Measurements from ENCODE around the gene AKT1S1.
A peak's percentile ranks its signal among the peaks of the same experiment; 100 is the strongest.

AKT1S1 gene

GRCh38 chr19:49866933-49867782, 10.0 kb downstream of the AKT1S1 start, which contains the start of gene PNKP:
TSS of gene PNKP (minus strand) at chr19:49867576. CDS start at chr19:49867204, 372 bp downstream.
- DNase-seq (ENCODE audit: low read depth): peak; percentile 88

GRCh38 chr19:49864890-49865289, 12.3 kb downstream of the AKT1S1 start:
- DNase-seq (ENCODE audit: low read depth): no peak

DNA sequence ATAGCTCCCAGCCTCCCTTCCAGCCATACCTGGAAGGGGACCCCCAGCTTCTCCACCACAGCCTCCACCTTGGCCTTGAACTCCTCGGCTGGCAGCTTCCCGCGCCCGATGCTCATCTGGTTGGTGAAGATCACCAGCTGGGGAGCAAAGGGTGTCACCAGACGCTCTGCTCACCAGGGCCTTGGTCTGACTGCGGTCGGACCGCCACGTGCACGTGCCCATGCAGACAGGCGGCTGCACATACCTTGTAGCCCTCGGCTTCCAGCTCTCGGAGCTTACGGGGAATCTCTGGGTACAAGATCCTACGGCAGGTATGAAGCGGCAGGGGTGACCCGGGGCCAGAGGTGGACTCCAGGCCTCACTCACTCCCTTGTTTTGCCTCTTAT, 13.2 kb downstream of the AKT1S1 start:
- DNase-seq (ENCODE audit: low read depth): no peak

DNA sequence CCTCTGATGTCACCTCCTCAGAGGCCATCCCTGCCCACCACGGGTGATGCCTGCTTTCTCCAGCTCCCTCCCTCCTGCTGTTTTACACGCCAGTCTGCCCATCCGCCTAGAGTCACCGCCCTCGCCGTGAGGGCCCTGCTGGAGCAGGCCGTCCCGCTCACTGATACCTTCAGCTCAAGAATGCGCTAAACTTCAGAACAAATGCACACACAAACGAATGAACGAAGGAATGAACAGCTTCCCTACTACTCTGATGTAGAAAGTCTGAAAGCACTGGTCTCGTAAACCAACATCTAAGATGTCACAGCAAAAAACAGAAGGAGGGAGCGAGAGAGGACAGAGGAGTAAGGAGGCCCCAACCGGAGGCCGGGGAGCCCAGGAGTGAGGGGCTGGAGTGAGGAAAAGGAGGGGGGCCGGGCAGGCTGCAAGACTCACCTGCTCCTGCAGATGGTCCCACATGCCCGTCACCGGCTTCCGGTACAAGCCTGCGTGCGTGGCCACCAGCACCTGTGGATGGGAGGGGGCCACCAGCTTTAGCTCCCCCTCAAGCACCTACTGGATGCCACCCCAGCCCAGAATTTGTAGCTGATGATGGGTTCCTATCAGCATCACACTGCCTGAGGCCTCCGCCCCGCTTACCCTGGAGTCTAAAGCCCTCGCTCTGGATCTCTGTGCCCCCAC, 13.8 kb downstream of the AKT1S1 start:
- DNase-seq (ENCODE audit: low read depth): no peak

- no peak for DNase-seq (ENCODE audit: low read depth)
Measured at GRCh38 chr19:49862391-49863253, 14.5 kb downstream of the AKT1S1 start.

DNA sequence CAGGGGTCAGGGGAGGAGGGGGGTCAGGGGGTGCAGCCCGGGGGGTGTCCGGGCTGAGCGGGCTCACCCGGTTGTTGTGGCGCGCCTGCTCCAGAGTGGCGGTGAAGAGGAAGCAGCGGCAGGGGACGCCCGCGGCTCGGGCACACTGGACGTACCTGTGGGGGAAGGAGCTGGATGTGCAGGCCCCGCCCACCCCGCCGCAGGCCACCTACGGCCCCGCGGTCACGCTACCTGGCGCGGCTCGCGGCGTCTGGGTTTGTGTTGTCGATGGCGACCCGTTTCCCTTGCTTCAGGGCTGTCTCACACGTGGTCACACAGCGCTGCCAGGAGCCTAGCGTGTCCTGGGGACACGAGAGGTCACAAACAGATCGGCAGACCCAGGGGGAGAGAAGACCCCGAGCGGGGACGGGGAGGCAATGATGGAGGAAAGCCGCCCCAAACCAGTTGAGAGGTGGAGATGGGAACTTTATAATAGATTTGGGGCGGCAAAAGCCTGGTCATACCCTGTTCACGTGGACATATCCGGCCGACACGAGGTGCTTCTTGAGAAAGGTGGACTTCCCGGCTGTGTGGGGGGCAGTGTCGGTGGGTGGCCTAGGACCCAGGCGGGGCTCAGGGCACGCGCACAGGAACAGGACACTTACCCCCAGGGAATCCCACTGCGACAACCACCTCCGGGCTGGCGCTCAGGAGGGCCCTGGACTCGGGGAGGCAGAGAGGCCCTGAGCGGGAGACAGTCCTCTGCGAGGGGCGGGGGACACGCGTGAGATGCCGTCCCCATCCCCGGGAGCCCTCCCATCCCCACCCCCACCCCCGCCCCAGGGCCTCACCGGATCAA, 15.4 kb downstream of the AKT1S1 start:
- no peak for DNase-seq (ENCODE audit: low read depth)

DNA sequence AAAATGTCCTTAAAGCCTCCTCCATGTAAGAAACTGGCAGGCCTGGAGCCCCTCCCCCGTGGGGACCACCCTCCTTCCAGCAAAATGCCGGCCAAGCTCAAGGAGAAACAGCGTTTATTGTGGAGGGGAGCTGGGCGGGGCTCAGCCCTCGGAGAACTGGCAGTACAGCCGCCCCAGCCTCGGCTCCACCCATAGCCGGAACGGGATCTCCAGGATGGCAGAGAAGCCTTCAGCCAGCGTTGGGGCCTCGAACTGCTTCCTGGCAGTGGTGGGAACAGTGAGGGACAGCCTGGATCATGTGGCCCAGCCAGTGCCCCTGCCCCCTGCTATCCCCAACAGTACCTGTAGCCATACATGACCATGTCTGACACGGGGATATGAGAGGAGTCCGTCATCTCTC, 16.0 kb downstream of the AKT1S1 start:
- DNase-seq (ENCODE audit: low read depth): no peak

DNA sequence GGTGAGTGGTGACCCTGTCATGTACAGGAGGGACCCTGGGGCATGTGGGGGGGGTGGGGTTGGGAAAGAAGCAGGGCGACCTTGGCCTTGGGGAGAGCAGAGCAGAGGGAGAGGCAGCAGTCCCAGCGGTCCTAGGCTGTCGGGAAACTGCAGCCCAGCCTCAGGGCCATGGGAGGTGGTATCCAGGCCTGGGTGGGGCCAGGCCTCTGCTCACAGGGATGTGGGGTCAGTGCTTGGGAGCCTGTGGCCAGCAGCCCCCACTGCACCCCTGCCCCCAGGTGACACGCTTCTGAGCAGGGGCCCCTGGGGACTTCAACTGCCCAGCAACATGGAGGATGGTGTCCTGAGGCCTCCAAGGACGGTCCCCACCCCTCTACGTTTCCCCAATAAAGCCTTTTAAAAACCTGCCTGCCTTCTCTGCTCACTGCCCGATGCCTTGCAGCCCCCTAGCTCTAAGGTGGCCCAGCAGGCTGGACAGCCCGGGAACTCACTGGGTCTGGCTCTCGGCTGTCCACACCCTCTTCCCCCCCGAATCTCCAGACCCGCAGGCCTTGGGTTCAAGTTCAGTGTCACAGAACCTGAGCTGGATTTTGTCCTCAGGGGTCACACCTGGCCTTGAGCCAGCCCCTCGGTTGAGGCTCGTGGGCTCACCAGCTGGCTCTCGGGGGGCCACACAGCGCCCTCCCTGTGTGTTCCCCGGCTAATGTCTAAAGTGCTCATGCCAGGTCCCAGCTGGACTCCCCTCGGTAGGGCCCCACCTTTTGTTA, 16.6 kb downstream of the AKT1S1 start:
- no peak for DNase-seq (ENCODE audit: low read depth)

DNA sequence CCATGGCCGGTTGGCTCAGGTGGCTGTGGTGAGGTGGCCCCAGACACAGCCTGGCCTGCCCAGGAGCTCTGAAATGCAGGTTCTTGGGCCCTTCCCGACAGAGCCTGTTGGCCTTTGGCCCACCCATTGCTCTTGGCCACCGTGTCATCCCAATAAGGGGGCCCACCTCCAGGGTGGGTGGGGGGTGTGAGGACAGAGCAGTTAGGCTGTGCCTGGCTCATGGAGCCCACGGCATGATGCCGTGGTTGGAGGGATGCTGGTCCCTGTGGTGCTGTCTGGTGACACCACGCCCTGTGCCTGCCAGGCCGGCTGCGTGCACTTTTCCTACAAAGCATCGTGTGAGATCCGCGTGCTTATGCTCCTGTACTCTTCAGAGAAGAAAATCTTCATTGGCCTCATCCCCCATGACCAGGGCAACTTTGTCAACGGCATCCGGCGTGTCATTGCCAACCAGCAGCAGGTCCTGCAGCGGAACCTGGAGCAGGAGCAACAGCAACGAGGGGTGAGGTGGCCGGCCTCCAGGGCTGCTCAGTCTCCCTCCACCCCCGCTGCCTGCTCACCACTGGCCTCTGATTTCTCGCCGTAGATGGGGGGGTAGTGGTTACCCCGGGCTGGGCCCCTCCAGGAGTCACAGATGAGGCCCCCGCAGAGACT, 17.3 kb downstream of the AKT1S1 start:
- no peak for DNase-seq (ENCODE audit: low read depth)

DNA sequence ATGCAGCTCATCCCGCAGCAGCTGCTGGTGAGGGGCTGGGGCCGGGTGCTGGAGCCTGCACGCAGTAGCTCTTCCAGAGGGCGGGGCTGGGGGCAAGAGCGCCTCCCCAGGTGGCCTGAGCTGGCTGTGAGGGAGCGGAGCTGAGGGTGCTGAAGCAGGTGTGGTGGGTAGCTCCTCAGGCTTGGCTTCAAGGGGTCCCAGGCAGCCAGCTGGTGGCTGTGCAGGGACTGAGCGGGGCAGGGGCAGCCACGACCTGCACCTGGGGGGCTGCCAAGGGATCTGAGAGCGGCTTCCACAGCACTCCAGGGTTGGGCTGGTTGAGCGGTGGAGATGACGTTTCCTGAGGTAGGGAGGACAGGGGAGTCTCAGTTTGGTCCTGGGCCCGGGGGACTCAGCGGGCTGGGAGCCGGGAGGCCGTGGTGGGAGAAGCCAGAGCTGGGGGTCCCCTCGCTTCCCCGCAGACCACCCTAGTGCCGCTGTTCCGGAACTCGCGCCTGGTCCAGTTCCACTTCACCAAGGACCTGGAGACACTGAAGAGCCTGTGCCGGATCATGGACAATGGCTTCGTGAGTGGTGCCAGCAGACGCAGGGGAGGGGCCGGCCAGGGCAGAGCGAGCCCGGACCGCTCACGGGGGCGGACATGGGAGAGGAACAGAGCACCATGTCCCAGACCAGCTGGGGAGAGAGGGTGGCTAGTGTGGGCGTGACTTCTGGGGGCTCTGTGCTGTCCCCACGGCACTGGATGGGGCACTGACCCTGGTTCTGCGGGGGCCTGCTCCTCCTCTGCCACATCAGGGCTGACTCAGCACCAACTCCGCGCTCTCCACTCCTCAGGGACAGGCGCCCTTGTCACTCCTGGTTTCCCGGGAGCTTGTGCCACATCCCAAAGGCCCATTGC, 18.8 kb downstream of the AKT1S1 start:
- no peak for DNase-seq (ENCODE audit: low read depth)

- no peak for DNase-seq (ENCODE audit: low read depth)
Measured at GRCh38 chr19:49857838-49858087, 19.4 kb downstream of the AKT1S1 start.

DNA sequence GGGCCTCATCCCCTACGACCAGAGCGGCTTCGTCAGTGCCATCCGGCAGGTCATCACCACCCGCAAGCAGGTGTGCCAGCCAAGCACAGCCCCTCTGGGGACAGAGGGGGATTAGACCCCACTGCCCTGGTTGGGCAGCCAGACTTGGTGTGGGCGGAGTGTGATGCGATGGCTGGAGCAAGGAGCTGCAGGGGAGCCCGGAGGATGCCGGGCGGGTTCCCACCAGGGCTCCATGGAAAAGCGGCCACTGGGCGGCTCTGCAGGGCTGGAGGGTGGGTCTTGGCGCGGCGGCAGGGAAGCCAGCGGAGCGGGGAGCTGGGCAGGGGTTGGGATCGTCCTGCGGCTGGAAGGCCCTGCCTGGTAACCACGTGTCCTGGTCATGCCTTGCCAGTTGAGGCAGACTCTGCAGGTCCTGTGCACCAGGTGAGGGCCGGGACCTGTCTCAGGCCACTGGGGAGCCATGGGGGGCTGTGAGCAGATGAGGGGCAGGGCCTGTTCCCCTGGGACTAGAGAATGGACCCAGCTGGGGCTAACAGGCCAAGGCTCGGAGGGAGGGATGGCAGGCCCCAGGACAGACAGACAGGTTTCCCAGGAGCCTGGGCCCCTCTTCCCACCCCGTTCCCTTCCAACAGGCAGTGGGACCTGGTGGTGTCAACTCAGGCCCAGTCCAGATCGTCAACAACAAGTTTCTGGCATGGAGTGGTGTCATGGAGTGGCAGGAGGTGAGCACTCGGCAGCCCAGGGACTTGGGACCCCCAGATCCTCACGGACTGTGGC, 19.9 kb downstream of the AKT1S1 start:
- DNase-seq (ENCODE audit: low read depth): no peak

DNA sequence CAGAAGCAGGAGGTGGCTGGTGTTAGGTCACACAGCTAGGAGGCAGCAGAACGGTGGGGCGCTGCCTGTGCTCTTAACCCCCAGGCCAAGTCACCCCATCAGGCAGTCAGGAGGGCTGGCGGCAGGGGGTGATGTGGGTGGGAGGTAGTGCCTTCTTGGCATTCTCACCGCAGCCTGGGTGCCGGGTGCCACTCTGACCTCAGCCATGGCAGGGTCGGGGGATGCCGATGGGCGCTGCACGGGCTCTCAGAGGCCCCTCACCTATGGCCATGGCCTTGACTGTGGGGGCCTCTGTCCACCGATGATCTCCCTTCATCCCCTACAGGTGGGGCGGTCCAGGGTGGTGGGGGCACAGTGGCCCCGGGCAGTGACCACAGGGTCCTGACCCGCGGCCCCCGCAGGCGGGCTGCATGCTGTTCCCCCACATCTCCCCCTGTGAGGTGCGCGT, 20.6 kb downstream of the AKT1S1 start:
- DNase-seq (ENCODE audit: low read depth): no peak

DNA sequence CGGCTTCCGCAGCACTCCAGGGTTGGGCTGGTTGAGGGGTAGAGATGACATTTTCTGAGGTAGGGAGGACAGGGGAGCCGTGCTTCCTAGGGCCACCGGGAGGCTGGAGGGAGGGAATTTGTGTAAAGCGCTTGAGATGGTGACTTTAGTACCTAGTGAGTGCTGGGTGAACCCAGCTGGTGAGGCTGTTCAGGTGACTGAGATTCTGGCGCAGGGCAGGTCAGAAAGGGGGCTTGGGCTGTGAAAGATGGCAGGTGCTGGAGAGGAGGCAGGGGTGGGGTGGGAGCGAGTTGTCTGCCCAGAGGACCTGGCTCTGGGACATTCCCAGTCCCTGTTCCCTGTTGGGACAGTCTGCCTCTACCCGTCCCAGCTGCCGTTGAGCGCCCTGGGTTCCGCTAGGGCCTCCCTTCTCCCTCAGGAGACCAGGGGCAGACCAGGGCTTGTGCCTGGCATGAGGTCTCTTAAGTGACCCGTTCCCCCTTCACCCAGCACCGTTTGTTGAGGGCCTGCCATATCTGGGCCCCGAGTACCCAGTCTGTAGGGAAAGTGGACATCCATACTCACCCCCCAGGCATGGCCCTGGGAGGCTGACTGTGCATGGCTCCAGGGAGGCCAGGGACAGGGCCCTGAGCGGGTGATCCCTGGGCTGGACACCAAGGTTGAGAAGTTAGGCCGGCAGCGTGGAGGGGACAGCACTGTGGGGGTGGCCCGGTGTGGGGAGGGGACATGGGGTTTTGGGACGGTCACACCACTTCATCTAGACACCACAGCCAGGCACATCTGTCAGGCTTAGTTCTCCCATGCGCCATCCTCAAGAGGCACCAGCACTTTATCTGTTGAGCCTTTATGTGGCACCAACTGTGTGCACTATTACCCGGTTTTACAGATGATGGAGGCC, 21.2 kb downstream of the AKT1S1 start:
- no peak for DNase-seq (ENCODE audit: low read depth)

GRCh38 chr19:49855277-49855675, 21.9 kb downstream of the AKT1S1 start:
- DNase-seq (ENCODE audit: low read depth): no peak

GRCh38 chr19:49854378-49855263, 22.5 kb downstream of the AKT1S1 start:
- no peak for DNase-seq (ENCODE audit: low read depth)

Data from stimulated activated CD4-positive, alpha-beta T cell treated with anti-CD3 and anti-CD28 coated beads, Interleukin-2, amount 100 ng/mL, for 4 hours (primary cell).